IPS-20b (cell line): ENCODE results near the gene ADIPOQ.
"Not testable (repeated sequence)": the region's sequence is repeated elsewhere in the genome, so short reads cannot be mapped to it uniquely, and the experiment has no call there.

Experiments used
- H3K27ac ChIP-seq: one replicate; pipeline ENCODE4 v1.5.1; 2013; ENCODE audit warnings: low read length
- H3K27me3 ChIP-seq: 2 replicates; pipeline ENCODE4 v1.6.1; 2013; ENCODE audit warnings: mild to moderate bottlenecking, low read length, inconsistent platforms; ENCODE audit not compliant: insufficient read depth
- H3K36me3 ChIP-seq: 2 replicates; pipeline ENCODE4 v1.6.1; 2013; ENCODE audit warnings: low read depth, mild to moderate bottlenecking, inconsistent platforms, low read length, moderate library complexity; ENCODE audit not compliant: insufficient read depth
- H3K4me1 ChIP-seq: 2 replicates; pipeline ENCODE4 v1.6.1; 2013; ENCODE audit warnings: mild to moderate bottlenecking, control low read depth, inconsistent platforms, low read length, moderate library complexity; ENCODE audit not compliant: insufficient read depth
- H3K4me3 ChIP-seq: 2 replicates; pipeline ENCODE4 v1.5.1; 2013; ENCODE audit warnings: mild to moderate bottlenecking, low read length, inconsistent platforms
- H3K9ac ChIP-seq: 2 replicates; pipeline ENCODE4 v1.6.1; 2013; ENCODE audit warnings: low read depth, mild to moderate bottlenecking, inconsistent platforms, low read length, moderate library complexity
- H3K9me3 ChIP-seq: 2 replicates; pipeline ENCODE4 v1.6.1; 2013; ENCODE audit warnings: mild to moderate bottlenecking, low read depth, low read length, inconsistent platforms; ENCODE audit not compliant: insufficient read depth

ADIPOQ gene

GRCh38 chr3:186828340-186828739 lies 14.2 kb upstream of the ADIPOQ start:
- Histone ChIP-seq H3K4me1 (peaks cover 21% of the 10 kb centered on the region), H3K4me3 (no peak overlapping the region), H3K9ac (no peak overlapping the region), H3K36me3 (no peaks in the 10 kb centered on the region), H3K9me3 (no peaks in the 10 kb centered on the region), H3K27me3 (peaks cover 89% of the 10 kb centered on the region), H3K27ac (no peak overlapping the region)

GRCh38 chr3:186831798-186832197 lies 10.7 kb upstream of the ADIPOQ start:
- no peak overlapping the region for H3K9ac ChIP-seq
- no peak overlapping the region for H3K4me3 ChIP-seq
- peaks cover 59% of the 10 kb centered on the region for H3K27me3 ChIP-seq
- H3K9me3 ChIP-seq = no peaks in the 10 kb centered on the region
- H3K27ac ChIP-seq = no peak overlapping the region
- H3K4me1 ChIP-seq = 0 out of 2 replicates have a peak, but pooled peaks cover 2% of the 10 kb centered on the region
- H3K36me3 ChIP-seq = no peaks in the 10 kb centered on the region

GRCh38 chr3:186832276-186832675 lies 10.2 kb upstream of the ADIPOQ start:
- H3K27me3 ChIP-seq = peaks cover 55% of the 10 kb centered on the region

DNA sequence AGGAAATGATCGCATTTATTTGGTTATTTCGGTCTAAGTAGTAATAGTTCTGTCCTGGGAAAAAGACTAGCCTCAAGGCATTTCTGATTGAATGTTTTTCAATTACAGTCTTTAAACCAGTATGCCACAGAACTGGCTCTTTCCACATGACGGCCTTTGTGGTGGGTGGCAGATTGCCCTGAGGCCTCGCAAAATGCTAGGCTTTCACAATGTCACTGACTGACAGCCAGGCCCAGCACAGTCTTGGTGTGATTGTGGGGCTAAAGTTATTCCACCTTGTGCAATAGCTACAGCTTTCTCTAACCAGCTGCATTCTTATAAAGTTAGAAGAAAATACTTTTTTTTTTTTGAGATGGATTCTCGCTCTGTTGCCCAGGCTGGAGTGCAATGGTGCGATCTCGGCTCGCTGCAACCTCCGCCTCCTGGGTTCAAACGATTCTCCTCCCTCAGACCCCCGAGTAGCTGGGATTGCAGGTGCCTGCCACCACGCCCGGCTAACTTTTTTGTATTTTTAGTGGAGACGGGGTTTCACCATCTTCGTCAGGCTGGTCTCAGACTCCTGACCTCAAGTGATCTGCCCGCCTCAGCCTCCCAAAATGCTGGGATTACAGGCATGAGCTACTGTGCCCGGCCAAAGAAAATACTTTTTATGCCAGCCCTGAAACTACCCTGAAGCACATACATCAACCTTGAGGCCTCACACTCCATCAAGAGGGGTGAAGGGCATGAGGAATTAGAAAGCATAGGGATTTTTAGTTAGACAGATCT lies 2.5 kb upstream of the ADIPOQ start:
- H3K27me3 ChIP-seq = no peaks in the 10 kb centered on the region
- H3K27ac ChIP-seq = no peak overlapping the region

More at GRCh38 chr3:186832276-186832675, 10.2 kb upstream of the ADIPOQ start:
- no peaks in the 10 kb centered on the region for H3K36me3 ChIP-seq
- 0 out of 2 replicates have a peak, but pooled peaks cover 2% of the 10 kb centered on the region for H3K4me1 ChIP-seq
- no peak overlapping the region for H3K4me3 ChIP-seq
- no peak overlapping the region for H3K27ac ChIP-seq
- no peaks in the 10 kb centered on the region for H3K9me3 ChIP-seq
- H3K9ac ChIP-seq = no peak overlapping the region

GRCh38 chr3:186841620-186842019 lies 890 bp upstream of the ADIPOQ start:
- no peaks in the 10 kb centered on the region for H3K9me3 ChIP-seq
- no peak overlapping the region for H3K4me3 ChIP-seq
- H3K4me1 ChIP-seq = no peaks in the 10 kb centered on the region
- H3K9ac ChIP-seq = no peak overlapping the region
- no peak overlapping the region for H3K27ac ChIP-seq
- H3K36me3 ChIP-seq = no peaks in the 10 kb centered on the region
- no peaks in the 10 kb centered on the region; the same call in 1 of the 2 replicates for H3K27me3 ChIP-seq

More for the DNA sequence above, 2.5 kb upstream of the ADIPOQ start:
- H3K9me3 ChIP-seq = no peaks in the 10 kb centered on the region
- H3K4me3 ChIP-seq = no peak overlapping the region
- H3K4me1 ChIP-seq = no peaks in the 10 kb centered on the region
- H3K36me3 ChIP-seq = no peaks in the 10 kb centered on the region
- no peak overlapping the region for H3K9ac ChIP-seq

DNA sequence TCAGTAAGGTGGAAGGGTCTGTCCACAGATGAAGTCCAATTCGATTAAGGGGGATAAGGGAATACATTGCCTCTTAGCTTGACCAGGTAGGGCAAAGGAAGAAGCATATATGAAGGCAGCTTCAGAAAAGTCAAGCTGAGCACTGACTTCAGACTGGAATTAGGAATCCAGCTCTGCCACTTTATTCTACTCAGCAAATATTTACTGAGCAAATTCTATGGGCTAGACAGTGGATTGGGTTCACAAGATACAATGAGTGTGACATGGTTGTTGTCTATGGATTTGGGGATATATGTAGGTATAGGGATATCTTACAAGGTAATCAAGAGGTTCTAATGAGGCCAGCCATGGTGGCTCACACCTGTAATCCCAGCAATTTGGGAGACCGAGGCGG lies 526 bp downstream of the ADIPOQ start:
- H3K9ac ChIP-seq = no peak overlapping the region
- no peaks in the 10 kb centered on the region for H3K4me1 ChIP-seq
- H3K27ac ChIP-seq = no peak overlapping the region

DNA sequence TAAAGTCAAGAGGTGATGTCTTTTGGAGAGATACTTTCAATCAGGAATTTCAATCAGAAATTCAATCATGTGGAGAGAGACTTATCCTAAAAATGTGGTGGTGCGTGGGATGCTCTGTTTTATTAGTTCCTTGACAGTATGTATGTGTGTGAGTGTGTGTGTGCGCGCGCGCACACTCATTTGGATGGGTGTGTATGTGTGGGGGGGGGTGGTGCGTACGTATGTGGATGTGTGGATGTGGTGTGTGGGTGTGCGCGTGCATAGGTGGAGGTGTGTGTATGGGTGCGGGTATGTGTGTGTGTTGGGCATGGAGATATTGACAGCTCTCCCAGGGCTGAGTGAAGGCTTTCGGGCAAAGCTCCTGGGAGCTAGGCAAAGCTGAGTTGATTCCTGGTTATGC lies 2.4 kb downstream of the ADIPOQ start:
- Histone ChIP-seq H3K9ac (no peak overlapping the region), H3K4me1 (no peaks in the 10 kb centered on the region), H3K4me3 (no peak overlapping the region), H3K27me3 (no peaks in the 10 kb centered on the region; the same call in 1 of the 2 replicates), H3K27ac (no peak overlapping the region), H3K36me3 (no peaks in the 10 kb centered on the region), H3K9me3 (no peaks in the 10 kb centered on the region)

More for the DNA sequence above, 526 bp downstream of the ADIPOQ start:
- no peaks in the 10 kb centered on the region; the same call in 1 of the 2 replicates for H3K27me3 ChIP-seq
- no peaks in the 10 kb centered on the region for H3K36me3 ChIP-seq
- H3K9me3 ChIP-seq = no peaks in the 10 kb centered on the region
- no peak overlapping the region for H3K4me3 ChIP-seq

GRCh38 chr3:186845756-186846155 lies 3.2 kb downstream of the ADIPOQ start:
- no peaks in the 10 kb centered on the region for H3K36me3 ChIP-seq
- H3K27ac ChIP-seq = no peak overlapping the region
- H3K9me3 ChIP-seq = no peaks in the 10 kb centered on the region
- no peak overlapping the region; the same call in 1 of the 2 replicates for H3K9ac ChIP-seq
- H3K27me3 ChIP-seq = no peaks in the 10 kb centered on the region; the same call in 1 of the 2 replicates
- H3K4me1 ChIP-seq = no peaks in the 10 kb centered on the region
- H3K4me3 ChIP-seq = no peak overlapping the region

GRCh38 chr3:186847437-186847836 lies 4.9 kb downstream of the ADIPOQ start:
- Histone ChIP-seq H3K9ac (no peak overlapping the region), H3K9me3 (no peaks in the 10 kb centered on the region), H3K27me3 (no peaks in the 10 kb centered on the region; the same call in 1 of the 2 replicates), H3K36me3 (no peaks in the 10 kb centered on the region), H3K4me3 (no peak overlapping the region), H3K4me1 (no peaks in the 10 kb centered on the region), H3K27ac (no peak overlapping the region)

GRCh38 chr3:186849374-186849975 lies 7.0 kb downstream of the ADIPOQ start:
- Histone ChIP-seq H3K9ac (no peak overlapping the region), H3K4me3 (no peak overlapping the region), H3K9me3 (no peaks in the 10 kb centered on the region)

DNA sequence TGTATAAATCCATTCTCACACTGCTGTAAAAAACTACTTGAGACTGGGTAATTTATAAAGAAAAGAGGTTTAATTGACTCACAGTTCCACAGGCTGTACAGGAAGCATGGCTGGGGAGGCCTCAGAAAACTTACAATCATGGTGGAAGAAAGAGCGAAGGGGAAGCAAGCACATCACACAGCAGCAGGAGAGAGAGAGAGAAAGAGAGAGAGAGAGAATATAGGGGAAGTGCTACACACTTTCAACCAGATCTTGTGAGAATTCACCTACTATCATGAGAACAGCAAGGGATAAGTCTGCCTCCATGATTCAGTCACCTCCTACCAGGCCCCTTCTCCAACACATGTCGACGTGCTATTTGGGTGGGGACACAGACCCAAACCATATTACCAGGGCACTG lies 9.3 kb downstream of the ADIPOQ start:
- not testable (repeated sequence) for H3K4me1 ChIP-seq, H3K9ac ChIP-seq, H3K9me3 ChIP-seq, H3K27me3 ChIP-seq, H3K36me3 ChIP-seq, H3K27ac ChIP-seq, H3K4me3 ChIP-seq

More at GRCh38 chr3:186849374-186849975, 7.0 kb downstream of the ADIPOQ start:
- Histone ChIP-seq H3K4me1 (no peaks in the 10 kb centered on the region), H3K36me3 (no peaks in the 10 kb centered on the region), H3K27me3 (no peaks in the 10 kb centered on the region; the same call in 1 of the 2 replicates), H3K27ac (no peak overlapping the region)

DNA sequence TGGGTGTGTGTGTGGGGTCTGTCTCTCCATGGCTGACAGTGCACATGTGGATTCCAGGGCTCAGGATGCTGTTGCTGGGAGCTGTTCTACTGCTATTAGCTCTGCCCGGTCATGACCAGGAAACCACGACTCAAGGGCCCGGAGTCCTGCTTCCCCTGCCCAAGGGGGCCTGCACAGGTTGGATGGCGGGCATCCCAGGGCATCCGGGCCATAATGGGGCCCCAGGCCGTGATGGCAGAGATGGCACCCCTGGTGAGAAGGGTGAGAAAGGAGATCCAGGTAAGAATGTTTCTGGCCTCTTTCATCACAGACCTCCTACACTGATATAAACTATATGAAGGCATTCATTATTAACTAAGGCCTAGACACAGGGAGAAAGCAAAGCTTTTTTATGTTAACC lies 10.5 kb downstream of the ADIPOQ start:
- H3K9me3 ChIP-seq = no peaks in the 10 kb centered on the region
- no peaks in the 10 kb centered on the region for H3K4me1 ChIP-seq
- no peaks in the 10 kb centered on the region for H3K36me3 ChIP-seq
- no peak overlapping the region for H3K27ac ChIP-seq
- no peak overlapping the region for H3K4me3 ChIP-seq
- H3K27me3 ChIP-seq = no peaks in the 10 kb centered on the region
- no peak overlapping the region for H3K9ac ChIP-seq
